SH-SY5Y (cell line): Measurements from ENCODE around the gene TSR1.

ENCODE experiments used
- GATA2 ChIP-seq: IDR thresholded peaks from 2 replicates; pipeline ENCODE4 v1.6.1; 2011; ENCODE audit warnings: mild to moderate bottlenecking, low read depth, low read length
- GATA3 ChIP-seq: IDR thresholded peaks from 2 replicates; pipeline ENCODE4 v1.6.1; 2011; ENCODE audit warnings: low read depth, mild to moderate bottlenecking, low read length, moderate library complexity

GRCh38 chr17:2279707-2280106, 56.5 kb downstream of the TSR1 start:
- TF ChIP-seq GATA2 (no peak), GATA3 (no peak)
